ENCODE data around the gene GSTO1.

DNA sequence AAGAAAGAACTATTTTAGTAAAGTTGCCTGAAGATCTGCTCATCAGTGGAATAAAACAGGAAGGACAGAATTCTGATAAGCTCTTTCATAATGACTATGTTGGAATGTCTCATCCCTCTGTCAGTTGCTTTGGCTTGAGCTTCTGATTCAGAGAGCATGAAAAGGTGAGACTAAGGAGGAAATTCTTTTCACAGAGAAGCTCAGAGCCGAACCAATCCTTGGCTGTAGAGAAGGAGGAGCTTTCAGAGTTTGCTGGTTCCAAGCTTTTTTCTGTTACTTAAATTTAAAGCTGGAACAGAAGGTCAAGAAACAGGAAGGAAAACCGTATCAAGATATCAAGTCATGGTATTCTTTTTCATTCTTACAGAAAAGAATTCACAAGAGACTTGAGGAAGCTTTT, 38.3 kb downstream of the GSTO1 start:
- TF ChIP-seq ZBTB21 (tag by site-specific recombination; IDR thresholded peaks at IDR 0.05) (no peak), CTCF (tag by site-specific recombination; IDR thresholded peaks at IDR 0.05) (no peak), ZNF292 (tag by site-specific recombination; IDR thresholded peaks at IDR 0.05; ENCODE audit: borderline replicate concordance, low read depth) (no peak), ATF2 (tag by site-specific recombination; IDR thresholded peaks at IDR 0.05; ENCODE audit: low read depth) (no peak), WT1 (tag by site-specific recombination; IDR thresholded peaks at IDR 0.05) (no peak), ZNF529 (tag by site-specific recombination; IDR thresholded peaks at IDR 0.05; ENCODE audit: insufficient replicate concordance) (no peak), ZBTB44 (tag by site-specific recombination; IDR thresholded peaks at IDR 0.05) (no peak), ZNF639 (tag by site-specific recombination; IDR thresholded peaks at IDR 0.05) (no peak), TCF7L2 (IDR thresholded peaks at IDR 0.05; ENCODE audit: borderline replicate concordance, low read depth, low read length) (no peak), ZNF26 (tag by site-specific recombination; IDR thresholded peaks at IDR 0.05) (no peak), ZNF335 (tag by site-specific recombination; conservative IDR thresholded peaks at IDR 0.05) (no peak)
- TF ChIP-seq, protein P1, sequence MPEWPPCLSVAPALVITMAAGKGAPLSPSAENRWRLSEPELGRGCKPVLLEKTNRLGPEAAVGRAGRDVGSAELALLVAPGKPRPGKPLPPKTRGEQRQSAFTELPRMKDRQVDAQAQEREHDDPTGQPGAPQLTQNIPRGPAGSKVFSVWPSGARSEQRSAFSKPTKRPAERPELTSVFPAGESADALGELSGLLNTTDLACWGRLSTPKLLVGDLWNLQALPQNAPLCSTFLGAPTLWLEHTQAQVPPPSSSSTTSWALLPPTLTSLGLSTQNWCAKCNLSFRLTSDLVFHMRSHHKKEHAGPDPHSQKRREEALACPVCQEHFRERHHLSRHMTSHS (tag by site-specific recombination; IDR thresholded peaks at IDR 0.05) = no peak
- TF ChIP-seq, protein P2, sequence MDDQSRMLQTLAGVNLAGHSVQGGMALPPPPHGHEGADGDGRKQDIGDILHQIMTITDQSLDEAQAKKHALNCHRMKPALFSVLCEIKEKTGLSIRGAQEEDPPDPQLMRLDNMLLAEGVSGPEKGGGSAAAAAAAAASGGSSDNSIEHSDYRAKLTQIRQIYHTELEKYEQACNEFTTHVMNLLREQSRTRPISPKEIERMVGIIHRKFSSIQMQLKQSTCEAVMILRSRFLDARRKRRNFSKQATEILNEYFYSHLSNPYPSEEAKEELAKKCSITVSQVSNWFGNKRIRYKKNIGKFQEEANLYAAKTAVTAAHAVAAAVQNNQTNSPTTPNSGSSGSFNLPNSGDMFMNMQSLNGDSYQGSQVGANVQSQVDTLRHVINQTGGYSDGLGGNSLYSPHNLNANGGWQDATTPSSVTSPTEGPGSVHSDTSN (CRISPR knock-in tag; IDR thresholded peaks at IDR 0.05) = no peak
